HG03565 (cell line): ENCODE measurements around the gene ACSF3.

ENCODE experiments used
- ATAC-seq: cut with Tn5 transposase; IDR thresholded peaks from one replicate; pipeline ENCODE4 v1.9.1; 2021; ENCODE audit warnings: mild to moderate bottlenecking, moderate library complexity; ENCODE audit not compliant: unreplicated experiment

The ACSF3 gene

DNA sequence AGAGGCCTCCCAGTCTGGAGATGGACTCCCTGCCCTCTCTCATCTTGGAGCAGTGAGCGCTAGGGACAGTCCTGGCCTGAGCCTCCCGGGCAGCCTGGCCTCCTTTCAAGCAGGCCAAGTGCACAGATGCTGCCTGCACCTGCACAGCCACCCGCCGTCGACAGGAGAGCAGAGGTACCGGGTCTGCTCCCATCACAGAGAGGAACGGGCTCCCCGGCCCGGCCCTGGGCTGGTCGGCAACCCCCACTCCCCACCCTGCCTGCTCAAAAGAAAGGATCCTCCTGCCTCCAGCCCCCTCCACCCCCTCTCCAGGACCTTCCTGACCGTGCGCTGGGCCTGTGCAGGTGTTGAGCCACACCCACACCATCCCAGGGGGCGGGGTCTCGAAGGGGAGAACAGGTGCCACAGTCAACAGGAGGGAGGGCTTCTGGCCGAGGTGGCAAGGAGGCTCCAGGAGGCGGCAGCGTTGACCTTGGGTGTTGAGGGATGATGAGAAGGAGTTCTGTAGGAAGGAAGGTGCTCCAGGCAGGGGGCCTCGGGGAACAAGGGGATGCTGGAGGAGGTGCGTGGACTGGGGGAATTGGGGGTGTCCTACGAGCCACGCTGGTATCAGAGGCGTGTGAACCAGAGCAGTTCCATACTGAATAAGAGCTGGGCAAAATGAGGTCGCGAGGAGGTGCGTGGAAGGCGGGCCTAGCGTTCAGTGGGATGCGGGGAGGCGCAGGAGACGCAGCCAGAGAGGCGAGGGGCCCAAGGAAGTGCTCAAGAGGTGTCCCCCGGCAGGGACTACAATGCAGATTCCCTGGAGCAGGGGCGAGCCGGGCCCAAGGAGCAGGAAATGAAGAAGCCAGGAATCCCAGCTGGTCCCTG, 76.9 kb downstream of the ACSF3 start:
- no peak for ATAC-seq

DNA sequence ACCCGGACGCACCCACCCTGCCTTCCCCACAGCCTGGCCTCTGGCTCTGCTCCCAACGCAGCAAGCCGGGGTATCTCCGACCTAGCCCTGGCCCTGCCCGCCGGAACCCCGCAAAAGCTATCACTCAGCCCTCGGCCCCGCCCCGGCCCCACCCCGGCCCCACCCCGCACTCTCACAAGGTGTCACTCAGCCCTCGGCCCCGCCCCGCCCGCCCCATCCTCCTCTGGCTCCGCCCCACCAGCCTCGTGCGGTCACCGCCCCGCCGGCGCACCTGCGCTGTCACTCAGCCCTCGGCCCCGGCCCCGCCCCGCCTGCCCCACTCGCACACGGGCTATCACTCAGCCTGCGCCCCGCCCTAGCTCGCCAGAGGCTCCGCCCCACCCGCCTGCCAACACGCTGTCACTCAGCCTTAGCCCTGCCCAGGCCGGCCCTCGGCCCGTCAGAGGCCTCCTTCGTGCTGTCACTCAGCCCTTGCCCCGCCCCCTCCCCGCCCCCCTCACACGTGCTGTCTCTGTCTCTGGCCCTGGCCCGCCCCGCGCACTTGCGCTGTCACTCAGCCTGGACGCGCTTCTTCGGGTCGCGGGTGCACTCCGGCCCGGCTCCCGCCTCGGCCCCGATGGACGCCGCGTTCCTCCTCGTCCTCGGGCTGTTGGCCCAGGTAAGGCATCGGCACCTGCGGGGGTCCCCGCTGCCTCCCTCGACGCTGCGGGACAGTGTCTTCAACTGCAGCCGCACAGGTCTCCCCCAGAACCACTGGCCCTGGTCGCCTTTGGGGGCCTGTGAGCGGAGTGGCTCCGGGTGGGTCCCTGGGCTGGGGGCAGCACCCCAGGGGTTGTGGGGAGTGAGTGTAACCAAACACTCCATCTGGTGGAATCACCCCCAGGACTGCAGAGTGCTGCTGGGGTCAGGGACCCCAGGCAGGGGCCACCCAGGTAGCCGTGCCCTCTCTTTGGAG, 77.8 kb downstream of the ACSF3 start, which contains the start of gene CDH15:
CDH15 (plus strand) TSS at position 533 of the 955 bp plus-strand sequence; CDS start at position 617, 84 bp downstream.
- ATAC-seq: peak; percentile 56

DNA sequence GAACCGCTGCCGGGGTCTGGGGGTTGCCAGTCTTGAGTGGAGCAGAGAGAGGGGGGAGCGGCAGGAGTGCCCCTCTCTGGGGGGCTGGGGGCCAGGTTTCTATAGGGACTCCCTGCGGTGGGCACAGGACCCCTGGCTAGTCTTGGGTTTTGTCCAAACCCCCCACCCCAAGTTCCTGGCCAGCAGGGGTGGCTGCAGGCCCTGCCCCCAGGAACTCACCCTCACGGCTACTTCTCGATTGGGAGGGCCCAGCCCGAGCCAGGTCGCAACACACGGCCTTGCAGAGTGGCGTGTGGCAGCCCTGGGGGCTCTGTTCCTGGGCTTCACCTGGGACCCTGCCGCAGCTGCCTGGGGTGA, 78.5 kb downstream of the ACSF3 start:
- ATAC-seq: no peak

DNA sequence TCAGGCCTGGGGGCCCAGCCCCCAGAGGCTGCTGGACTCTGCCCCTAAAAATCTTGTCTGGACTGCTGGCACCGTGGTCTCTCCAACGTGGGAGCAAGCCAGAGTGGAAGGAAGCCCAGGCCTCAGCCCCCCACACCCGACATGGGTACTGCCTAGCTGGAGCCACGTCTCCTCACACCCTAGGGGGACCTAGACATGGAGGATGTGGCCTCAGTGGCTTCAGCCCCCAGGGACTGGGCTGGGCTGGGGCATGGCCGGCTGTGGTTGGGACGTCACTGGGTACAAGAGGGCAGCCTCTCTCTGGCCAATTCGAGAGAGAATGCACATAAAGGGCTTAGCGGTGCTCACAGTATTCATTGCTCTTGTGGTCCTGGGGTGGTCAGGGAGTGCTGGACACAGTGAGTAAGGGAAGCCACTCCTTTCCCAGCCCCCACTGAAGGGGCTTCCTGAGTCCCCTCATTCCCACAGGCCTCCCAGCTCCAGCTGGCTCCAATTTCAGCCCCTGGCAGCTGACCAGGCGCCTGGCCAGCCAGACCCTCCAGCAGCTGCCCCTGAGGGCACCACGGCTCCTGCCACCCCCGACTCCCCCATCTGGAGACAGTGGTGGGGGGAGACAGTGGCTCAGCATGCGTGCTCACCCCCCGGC, 79.0 kb downstream of the ACSF3 start:
- no peak for ATAC-seq

DNA sequence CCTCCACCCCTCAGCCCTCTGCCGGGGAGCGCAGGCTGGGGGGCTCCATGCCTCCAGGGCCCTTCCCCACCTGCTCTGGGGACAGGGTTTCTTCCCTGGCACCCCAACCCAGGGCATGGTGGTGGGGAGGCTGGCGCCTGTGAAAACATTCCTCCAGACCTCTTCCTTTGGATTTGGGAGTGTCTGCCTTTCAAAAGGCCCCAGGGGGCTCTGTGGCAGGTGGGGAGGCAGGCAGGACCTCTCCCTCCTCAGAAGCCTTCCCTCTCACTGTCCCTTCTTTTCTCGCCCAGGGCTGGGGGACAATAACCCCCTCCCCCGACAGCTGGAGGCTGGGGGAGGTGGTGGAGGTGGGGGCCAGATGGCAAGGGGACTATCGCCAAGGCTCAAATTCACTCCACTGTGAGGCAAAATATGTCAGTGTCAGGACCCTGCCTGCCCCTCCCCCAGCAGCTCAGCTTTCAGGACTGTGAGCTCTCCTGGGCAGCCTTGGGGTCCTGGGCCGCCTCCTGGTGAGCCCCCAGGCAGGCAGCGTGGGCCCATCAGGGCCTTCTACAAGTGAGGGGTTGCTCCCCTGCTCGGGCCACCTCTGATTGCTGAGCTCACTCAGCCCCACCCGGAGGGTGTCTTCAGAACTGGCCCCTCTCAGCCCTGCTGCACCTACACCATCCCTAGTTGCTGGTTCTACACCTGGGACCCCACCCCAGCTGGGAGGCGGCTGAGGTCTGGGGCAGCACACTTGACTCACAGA, 79.7 kb downstream of the ACSF3 start:
- ATAC-seq: no peak

DNA sequence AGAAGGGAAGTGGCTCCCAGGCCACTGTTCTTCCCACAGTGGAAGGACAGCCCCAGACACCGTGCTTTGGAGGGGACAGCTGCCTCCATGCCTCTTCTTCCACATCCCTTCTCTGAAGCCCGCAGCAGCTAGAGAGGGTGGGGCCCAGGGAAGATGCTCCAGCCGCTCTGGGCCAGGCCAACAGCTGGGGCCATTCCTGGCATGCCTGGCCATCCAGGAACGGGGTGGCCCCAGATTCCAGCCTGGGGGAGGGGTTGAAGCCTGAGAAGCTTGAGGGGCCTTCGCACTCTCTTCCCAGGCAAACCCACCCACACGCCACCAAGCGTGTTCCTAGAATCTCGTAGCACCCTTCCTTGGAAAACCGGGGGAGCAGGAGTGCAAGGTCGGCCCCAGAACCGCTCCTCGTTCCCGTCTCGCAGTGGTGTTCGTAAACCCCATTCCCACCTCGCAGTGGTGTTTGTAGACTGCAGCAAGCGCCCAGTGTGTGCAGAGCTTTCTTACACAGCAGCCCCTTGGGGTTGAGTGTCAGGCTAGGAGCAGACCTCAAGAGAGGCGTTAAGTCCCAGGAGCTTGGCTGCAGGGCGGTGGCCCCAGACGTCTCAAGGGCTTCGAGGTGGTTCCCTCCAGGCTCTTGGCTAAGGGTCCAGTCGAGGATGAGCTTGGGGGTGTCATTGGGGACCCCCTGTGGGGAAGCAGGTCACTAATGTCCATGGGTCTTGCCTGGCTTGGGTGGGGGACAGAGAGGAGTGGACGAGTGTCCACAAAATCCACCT, 80.6 kb downstream of the ACSF3 start:
- ATAC-seq: no peak

DNA sequence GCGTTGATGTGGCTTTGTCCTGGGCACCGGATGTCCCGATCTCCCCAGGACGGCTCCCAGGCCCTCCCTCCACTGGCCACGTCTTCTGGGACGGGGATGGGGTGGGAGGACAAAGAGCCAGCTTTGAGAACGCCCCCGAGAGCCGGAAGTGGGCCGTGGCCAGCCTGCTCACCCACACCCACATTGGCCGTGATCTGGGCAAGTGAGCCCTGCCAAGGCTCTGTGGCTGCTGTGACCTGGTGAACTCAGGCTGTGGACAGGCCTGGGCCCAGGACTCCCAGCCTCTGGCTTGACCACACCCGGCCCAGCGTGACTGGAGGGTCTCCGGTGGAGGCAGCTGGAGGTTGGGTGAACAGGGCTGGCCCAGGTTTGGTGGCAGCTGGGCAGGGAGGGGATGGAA, 81.2 kb downstream of the ACSF3 start:
- ATAC-seq: no peak

DNA sequence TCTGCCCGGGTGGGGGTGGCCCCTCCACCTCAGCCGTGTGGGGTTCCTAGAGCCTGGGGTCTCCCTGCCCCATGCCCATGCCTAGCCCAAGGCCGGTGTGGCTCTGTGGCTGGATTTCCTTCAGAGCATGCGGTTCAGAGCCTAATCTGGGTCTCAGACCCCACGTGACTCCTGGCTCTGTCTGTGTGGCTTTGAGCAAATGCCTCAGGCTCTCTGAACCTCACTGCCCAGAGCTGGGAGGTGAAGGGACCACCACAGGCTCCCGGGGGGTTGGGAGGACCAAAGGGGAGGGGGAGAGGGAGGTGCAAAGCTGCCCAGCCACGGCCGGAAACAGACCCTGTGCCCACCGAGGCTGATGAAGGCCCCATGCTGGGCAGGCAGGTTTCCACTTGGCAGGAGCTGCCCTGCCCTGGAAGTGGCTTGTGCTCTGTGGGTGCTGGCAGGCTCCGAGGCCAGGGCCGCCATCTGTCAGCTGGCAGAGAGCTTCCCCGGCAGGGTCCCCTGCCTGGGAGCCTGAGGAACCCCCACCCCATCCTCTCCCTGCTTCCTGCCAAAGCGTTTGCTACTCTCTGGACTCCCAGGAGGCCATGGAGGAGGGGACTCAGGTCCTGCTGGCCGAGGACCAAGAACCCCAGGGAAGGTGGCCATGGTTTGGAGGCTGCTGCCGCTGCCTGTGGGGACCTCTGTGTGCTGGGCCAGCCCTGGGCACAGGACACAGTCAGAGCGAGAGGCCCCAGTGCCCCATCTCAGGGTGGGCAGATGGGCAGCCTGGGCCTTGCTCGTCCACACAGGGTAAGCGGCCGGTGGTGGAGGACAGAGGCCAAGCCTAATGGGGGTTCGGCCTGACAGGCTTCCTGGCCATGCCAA, 81.9 kb downstream of the ACSF3 start:
- ATAC-seq: no peak

GRCh38 chr16:89176147-89176690, 82.6 kb downstream of the ACSF3 start:
- no peak for ATAC-seq

DNA sequence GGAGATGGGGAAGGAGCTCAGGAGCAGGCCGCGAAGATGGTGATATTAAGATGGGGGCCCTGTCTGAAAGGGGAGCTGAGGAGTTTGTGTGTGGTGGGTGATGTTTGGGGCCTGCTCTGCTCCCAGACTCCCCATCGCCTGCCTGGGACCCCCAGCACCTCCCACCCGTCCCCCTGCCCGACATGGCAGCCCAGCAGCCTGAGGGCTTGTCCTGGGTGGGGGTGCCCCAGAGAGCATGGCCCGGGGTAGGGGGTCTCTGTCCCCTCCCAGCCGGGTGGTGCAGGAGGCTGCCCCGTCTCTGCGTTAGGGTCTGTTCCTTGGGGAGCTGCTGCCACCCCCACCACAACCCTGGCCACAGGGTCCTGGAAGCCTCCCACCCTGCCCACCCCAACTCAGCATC, 83.1 kb downstream of the ACSF3 start:
- ATAC-seq: no peak

- ATAC-seq: no peak
Measured at GRCh38 chr16:89177501-89177900, 83.8 kb downstream of the ACSF3 start.

DNA sequence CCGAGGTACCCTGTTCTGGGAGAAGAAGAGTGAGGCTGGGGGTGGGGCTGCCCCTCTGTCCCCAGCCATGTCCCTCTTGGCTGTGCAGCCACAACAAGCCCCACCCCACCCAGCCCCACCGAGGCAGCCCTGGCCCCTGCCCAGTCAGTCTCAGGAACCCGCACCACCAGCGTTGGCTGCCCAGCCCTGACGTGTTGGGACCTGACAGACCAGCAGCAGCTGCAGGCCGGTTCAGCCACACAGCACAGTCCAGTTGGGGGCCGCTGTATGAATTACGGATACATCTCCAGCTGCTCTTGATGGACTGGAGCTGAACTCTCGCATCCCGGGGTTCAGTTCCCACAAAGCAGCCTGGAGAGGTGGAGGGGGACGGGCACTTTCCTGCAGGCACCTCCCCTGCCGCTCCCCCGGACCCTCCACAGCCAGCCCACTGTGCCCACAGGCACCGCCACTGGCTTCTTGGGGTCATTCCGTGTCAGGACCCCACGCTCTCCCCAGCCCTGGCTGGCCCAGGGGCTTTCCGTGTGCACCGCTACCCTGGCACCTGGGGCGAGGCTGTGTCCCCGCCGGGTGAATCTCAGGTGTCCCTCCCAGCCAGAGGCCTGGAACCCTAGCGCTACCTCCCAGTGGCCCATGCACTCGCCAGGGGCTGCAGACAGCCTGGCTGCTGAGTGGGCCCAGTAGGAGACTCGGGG, 84.9 kb downstream of the ACSF3 start:
- no peak for ATAC-seq

GRCh38 chr16:89179148-89179484, 85.5 kb downstream of the ACSF3 start:
- no peak for ATAC-seq

- no peak for ATAC-seq
Measured at GRCh38 chr16:89179656-89180315, 86.1 kb downstream of the ACSF3 start.

DNA sequence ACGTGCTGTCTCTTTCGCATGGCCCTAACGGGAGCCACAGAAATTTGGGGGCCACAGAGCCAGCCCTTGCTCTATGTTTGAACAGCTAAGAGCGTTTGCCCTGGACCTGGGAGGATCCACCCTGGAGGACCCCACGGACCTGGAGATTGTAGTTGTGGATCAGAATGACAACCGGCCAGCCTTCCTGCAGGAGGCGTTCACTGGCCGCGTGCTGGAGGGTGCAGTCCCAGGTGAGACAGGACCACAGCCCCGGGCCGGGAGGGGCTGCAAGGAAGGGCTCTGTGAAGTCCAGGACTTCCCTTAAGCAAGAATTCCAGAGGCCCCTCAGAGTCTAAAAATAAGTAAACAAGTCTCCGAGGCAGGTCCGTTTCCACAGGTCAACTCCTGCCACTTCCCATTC, 89.8 kb downstream of the ACSF3 start:
- no peak for ATAC-seq

- ATAC-seq: no peak
Measured at GRCh38 chr16:89183975-89184676, 90.5 kb downstream of the ACSF3 start.

GRCh38 chr16:89184677-89184932, 91.0 kb downstream of the ACSF3 start:
- ATAC-seq: no peak
